Activated naive CD8-positive, alpha-beta T cell treated with anti-CD3 and anti-CD28 coated beads, Interleukin-2, amount 50 U/mL, for 24 hours (primary cell): ENCODE results near the gene FAM50B.

Experiments used
- ATAC-seq: fragments of 150-1000 bp; cut with Tn5 transposase; one replicate; pipeline ENCODE4 v1.10.0; 2021
- DNase-seq: peaks from one replicate; pipeline ENCODE4 v3.0.0; 2021
- H3K27ac Mint-ChIP-seq: one replicate; pipeline ENCODE4 v1.8.0; 2021; ENCODE audit warnings: mild to moderate bottlenecking, mixed read lengths
- H3K27me3 Mint-ChIP-seq: one replicate; pipeline ENCODE4 v1.8.0; 2021; ENCODE audit warnings: mixed read lengths
- H3K36me3 Mint-ChIP-seq: one replicate; pipeline ENCODE4 v1.8.0; 2021; ENCODE audit warnings: low read depth, mixed read lengths
- H3K4me1 Mint-ChIP-seq: one replicate; pipeline ENCODE4 v1.8.0; 2021; ENCODE audit warnings: mixed read lengths
- H3K4me3 Mint-ChIP-seq: one replicate; pipeline ENCODE4 v1.8.0; 2021; ENCODE audit warnings: mild to moderate bottlenecking, moderate library complexity, mixed read lengths
- H3K9me3 Mint-ChIP-seq: one replicate; pipeline ENCODE4 v1.8.0; 2021; ENCODE audit warnings: mixed read lengths

Gene FAM50B

DNA sequence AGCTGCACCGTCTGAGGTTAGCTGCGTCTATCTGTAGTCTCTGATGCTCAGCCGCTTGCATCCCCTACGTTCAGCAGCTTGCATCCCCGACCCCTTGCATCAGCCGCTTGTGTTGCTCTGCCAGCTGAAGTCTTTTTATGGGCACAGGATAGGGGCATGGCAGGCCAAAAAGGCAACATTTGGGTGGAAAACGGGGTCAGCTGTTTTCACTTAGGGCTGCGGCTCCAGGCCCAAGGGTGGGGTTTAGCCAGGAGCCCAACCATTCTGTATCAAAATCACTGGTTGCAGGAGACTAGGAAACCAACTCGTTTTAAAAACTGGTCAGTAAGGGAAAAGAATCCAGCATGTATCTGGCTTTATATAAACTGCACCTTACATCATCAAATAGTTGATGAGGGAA is 49.9 kb downstream of the FAM50B start:
- ATAC-seq (no peak), DNase-seq (no peak)
- Mint-ChIP-seq H3K9me3 (no peaks in the 10 kb centered on the region), H3K27ac (no peak overlapping the region), H3K27me3 (peaks cover 10% of the 10 kb centered on the region), H3K4me1 (no peaks in the 10 kb centered on the region), H3K36me3 (no peaks in the 10 kb centered on the region), H3K4me3 (no peak overlapping the region)

DNA sequence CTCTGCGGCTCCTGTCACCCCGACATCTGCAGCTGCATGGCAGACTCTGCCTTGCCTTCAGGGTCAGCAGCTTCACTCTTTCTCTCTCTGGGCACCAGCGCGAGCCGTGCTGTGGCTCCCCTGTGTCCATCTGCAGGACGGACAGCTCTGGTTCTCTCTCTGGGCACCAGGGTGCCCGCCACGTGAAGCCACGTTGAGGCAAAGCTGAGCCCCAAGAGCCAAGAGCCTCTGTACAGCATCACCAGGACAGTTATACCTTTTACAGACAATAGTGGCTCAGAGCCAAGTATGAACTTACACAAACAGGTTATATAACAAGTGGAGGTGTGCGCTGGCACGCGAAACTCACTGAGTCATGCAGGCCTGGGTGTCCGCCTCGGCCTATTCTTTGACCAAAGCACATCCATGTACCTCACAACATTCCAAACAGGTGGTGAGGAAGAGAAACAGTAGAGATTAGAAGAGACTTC is 50.8 kb downstream of the FAM50B start:
- H3K27ac Mint-ChIP-seq = no peak overlapping the region
- ATAC-seq = no peak
- no peak overlapping the region for H3K4me3 Mint-ChIP-seq

More for the DNA sequence above, 50.8 kb downstream of the FAM50B start:
- Mint-ChIP-seq H3K27me3 (peaks cover 10% of the 10 kb centered on the region), H3K36me3 (no peaks in the 10 kb centered on the region), H3K4me1 (no peaks in the 10 kb centered on the region), H3K9me3 (no peaks in the 10 kb centered on the region)
- DNase-seq = no peak
